Right atrium auricular region (tissue), 2 donors: ENCODE data around the gene BHLHA15. TPM values are rescaled to one million over a fixed set of nuclear protein-coding genes. Genes with fewer than 3 reads are reported as not detected.

Source experiments
- DNase-seq: peaks from one replicate; pipeline ENCODE4 v3.0.0-alpha.2; 2019; ENCODE audit warnings: low spot score
- H3K27ac ChIP-seq, 2 donors: fragments of 200-600 bp; sonication (generic); 1 replicate in 1 of 2; 2 replicates in 1 of 2; pipeline ENCODE4 v1.5.1; 2016 to 2019
- H3K27me3 ChIP-seq, 2 donors: fragments of 200-600 bp; sonication (generic); one replicate each; pipeline versions ENCODE4 v1.5.1 to v1.6.0; 2017 to 2019
- H3K36me3 ChIP-seq: fragments of 200-600 bp; sonication (generic); one replicate; pipeline ENCODE4 v1.5.1; 2016
- H3K4me1 ChIP-seq, 2 donors: fragments of 200-600 bp; sonication (generic); one replicate each; pipeline versions ENCODE4 v1.5.1 to v1.6.0; 2017 to 2019
- H3K4me3 ChIP-seq, 2 donors: fragments of 200-600 bp; sonication (generic); 1 replicate in 1 of 2; 2 replicates in 1 of 2; pipeline ENCODE4 v1.5.1; 2017 to 2019; ENCODE audit warnings: mild to moderate bottlenecking in 1 of 2, moderate library complexity in 1 of 2
- H3K9me3 ChIP-seq, 2 donors: fragments of 200-600 bp; sonication (generic); one replicate each; pipeline ENCODE4 v1.5.1; 2019
- CTCF ChIP-seq, 2 donors: fragments of 200-600 bp; sonication (generic); IDR thresholded peaks; one replicate each; pipeline ENCODE4 v1.5.1; 2019; ENCODE audit warnings: antibody characterized with exemption in 2 of 2
- total RNA-seq, 2 donors: library from RNA; depleted of rRNA; stranded (reverse); fragments of >200 nt; gene quantifications; one replicate each; pipeline ENCODE4 v1.1.0, GENCODE V29; 2016

Gene BHLHA15
- total RNA-seq, 2 donors from 2014 or later = 0.83 TPM; not detected in 1

GRCh38 chr7:98189559-98189958, 21.7 kb upstream of the BHLHA15 start:
- H3K4me1 ChIP-seq = no peaks in the 10 kb centered on the region
- no peaks in the 10 kb centered on the region for H3K27me3 ChIP-seq
- no peak overlapping the region for H3K4me3 ChIP-seq
- no peaks in the 10 kb centered on the region for H3K9me3 ChIP-seq
- H3K27ac ChIP-seq = no peak overlapping the region
- peaks cover 39% of the 10 kb centered on the region for H3K36me3 ChIP-seq
- TF ChIP-seq CTCF (IDR thresholded peaks at IDR 0.05) = no peak
- no peak for DNase-seq

GRCh38 chr7:98191668-98192431, 19.4 kb upstream of the BHLHA15 start:
- no peak overlapping the region for H3K4me3 ChIP-seq
- DNase-seq = no peak
- H3K4me1 ChIP-seq = no peaks in the 10 kb centered on the region
- H3K36me3 ChIP-seq = peaks cover 61% of the 10 kb centered on the region
- no peaks in the 10 kb centered on the region for H3K9me3 ChIP-seq
- H3K27me3 ChIP-seq = no peaks in the 10 kb centered on the region
- H3K27ac ChIP-seq = no peak overlapping the region
- no peak for TF ChIP-seq CTCF (IDR thresholded peaks at IDR 0.05)

GRCh38 chr7:98192781-98193457, 18.3 kb upstream of the BHLHA15 start:
- Histone ChIP-seq H3K4me1 (no peaks in the 10 kb centered on the region), H3K27me3 (no peaks in the 10 kb centered on the region), H3K36me3 (peaks cover 61% of the 10 kb centered on the region), H3K27ac (no peak overlapping the region), H3K4me3 (no peak overlapping the region), H3K9me3 (no peaks in the 10 kb centered on the region)
- no peak for DNase-seq
- TF ChIP-seq CTCF (IDR thresholded peaks at IDR 0.05) = no peak

- no peak overlapping the region for H3K4me3 ChIP-seq
- no peak overlapping the region for H3K27ac ChIP-seq
- no peaks in the 10 kb centered on the region for H3K9me3 ChIP-seq
- H3K36me3 ChIP-seq = peaks cover 61% of the 10 kb centered on the region
- no peaks in the 10 kb centered on the region for H3K4me1 ChIP-seq
- DNase-seq = no peak
- no peaks in the 10 kb centered on the region for H3K27me3 ChIP-seq
- no peak for TF ChIP-seq CTCF (IDR thresholded peaks at IDR 0.05)
These were observed 17.6 kb upstream of the BHLHA15 start for GRCh38 chr7:98193474-98194180.

- Histone ChIP-seq H3K27me3 (no peaks in the 10 kb centered on the region), H3K27ac (no peak overlapping the region), H3K4me1 (no peaks in the 10 kb centered on the region), H3K9me3 (no peaks in the 10 kb centered on the region), H3K36me3 (peaks cover 61% of the 10 kb centered on the region), H3K4me3 (no peak overlapping the region)
- TF ChIP-seq CTCF (IDR thresholded peaks at IDR 0.05) = no peak
- DNase-seq = no peak
These were observed 17.1 kb upstream of the BHLHA15 start for GRCh38 chr7:98194186-98194585.
